ENCODE measurements around the gene APOL6. TPM values are rescaled to one million over a fixed set of nuclear protein-coding genes. Genes with fewer than 3 reads are reported as not detected.

The APOL6 gene
- total and polyA plus RNA-seq, 10 of the 15 experiments (the other 5 are each of a cell fraction or from before 2014, with no cell fraction given) = 4.3 to 22.9 (median 9.3) TPM

- TF ChIP-seq, protein P1, sequence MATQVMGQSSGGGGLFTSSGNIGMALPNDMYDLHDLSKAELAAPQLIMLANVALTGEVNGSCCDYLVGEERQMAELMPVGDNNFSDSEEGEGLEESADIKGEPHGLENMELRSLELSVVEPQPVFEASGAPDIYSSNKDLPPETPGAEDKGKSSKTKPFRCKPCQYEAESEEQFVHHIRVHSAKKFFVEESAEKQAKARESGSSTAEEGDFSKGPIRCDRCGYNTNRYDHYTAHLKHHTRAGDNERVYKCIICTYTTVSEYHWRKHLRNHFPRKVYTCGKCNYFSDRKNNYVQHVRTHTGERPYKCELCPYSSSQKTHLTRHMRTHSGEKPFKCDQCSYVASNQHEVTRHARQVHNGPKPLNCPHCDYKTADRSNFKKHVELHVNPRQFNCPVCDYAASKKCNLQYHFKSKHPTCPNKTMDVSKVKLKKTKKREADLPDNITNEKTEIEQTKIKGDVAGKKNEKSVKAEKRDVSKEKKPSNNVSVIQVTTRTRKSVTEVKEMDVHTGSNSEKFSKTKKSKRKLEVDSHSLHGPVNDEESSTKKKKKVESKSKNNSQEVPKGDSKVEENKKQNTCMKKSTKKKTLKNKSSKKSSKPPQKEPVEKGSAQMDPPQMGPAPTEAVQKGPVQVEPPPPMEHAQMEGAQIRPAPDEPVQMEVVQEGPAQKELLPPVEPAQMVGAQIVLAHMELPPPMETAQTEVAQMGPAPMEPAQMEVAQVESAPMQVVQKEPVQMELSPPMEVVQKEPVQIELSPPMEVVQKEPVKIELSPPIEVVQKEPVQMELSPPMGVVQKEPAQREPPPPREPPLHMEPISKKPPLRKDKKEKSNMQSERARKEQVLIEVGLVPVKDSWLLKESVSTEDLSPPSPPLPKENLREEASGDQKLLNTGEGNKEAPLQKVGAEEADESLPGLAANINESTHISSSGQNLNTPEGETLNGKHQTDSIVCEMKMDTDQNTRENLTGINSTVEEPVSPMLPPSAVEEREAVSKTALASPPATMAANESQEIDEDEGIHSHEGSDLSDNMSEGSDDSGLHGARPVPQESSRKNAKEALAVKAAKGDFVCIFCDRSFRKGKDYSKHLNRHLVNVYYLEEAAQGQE (IDR thresholded peaks at IDR 0.05; ENCODE audit: low read depth, low read length) = no peak
- TF ChIP-seq CBX5 (IDR thresholded peaks at IDR 0.05; ENCODE audit: low read depth) = no peak
- no peak for TF ChIP-seq CREB1 (IDR thresholded peaks at IDR 0.05; ENCODE audit: low read depth)
- TF ChIP-seq CBFB (IDR thresholded peaks at IDR 0.05; ENCODE audit: low read depth) = no peak
- TF ChIP-seq EZH2 (IDR thresholded peaks at IDR 0.05; ENCODE audit: borderline replicate concordance, control insufficient read depth, low read depth, low read length) = no peak
- TF ChIP-seq, protein P2, sequence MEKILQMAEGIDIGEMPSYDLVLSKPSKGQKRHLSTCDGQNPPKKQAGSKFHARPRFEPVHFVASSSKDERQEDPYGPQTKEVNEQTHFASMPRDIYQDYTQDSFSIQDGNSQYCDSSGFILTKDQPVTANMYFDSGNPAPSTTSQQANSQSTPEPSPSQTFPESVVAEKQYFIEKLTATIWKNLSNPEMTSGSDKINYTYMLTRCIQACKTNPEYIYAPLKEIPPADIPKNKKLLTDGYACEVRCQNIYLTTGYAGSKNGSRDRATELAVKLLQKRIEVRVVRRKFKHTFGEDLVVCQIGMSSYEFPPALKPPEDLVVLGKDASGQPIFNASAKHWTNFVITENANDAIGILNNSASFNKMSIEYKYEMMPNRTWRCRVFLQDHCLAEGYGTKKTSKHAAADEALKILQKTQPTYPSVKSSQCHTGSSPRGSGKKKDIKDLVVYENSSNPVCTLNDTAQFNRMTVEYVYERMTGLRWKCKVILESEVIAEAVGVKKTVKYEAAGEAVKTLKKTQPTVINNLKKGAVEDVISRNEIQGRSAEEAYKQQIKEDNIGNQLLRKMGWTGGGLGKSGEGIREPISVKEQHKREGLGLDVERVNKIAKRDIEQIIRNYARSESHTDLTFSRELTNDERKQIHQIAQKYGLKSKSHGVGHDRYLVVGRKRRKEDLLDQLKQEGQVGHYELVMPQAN (conservative IDR thresholded peaks at IDR 0.05) = no peak
- no peak for TF ChIP-seq NFIC (IDR thresholded peaks at IDR 0.05; ENCODE audit: low read depth, low read length)
- TF ChIP-seq, protein P3, sequence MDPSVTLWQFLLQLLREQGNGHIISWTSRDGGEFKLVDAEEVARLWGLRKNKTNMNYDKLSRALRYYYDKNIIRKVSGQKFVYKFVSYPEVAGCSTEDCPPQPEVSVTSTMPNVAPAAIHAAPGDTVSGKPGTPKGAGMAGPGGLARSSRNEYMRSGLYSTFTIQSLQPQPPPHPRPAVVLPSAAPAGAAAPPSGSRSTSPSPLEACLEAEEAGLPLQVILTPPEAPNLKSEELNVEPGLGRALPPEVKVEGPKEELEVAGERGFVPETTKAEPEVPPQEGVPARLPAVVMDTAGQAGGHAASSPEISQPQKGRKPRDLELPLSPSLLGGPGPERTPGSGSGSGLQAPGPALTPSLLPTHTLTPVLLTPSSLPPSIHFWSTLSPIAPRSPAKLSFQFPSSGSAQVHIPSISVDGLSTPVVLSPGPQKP (IDR thresholded peaks at IDR 0.05; ENCODE audit: low read depth, low read length) = no peak
Observed at GRCh38 chr22:35630387-35630793, 17.9 kb upstream of the APOL6 start (continued).
